NCI-H1417 treated with DMSO at 0.1 percent for 48 hours (cell line): Measurements from ENCODE around the gene TSSK2.
A peak's percentile ranks its signal among the peaks of the same experiment; 100 is the strongest.

Experiments used
- DNase-seq: peaks from one replicate; lab custom pipeline; 2025; lab: John Stamatoyannopoulos, UW

TSSK2 gene

GRCh38 chr22:19169002-19169946 lies 38.2 kb downstream of the TSSK2 start:
- DNase-seq: no peak

DNA sequence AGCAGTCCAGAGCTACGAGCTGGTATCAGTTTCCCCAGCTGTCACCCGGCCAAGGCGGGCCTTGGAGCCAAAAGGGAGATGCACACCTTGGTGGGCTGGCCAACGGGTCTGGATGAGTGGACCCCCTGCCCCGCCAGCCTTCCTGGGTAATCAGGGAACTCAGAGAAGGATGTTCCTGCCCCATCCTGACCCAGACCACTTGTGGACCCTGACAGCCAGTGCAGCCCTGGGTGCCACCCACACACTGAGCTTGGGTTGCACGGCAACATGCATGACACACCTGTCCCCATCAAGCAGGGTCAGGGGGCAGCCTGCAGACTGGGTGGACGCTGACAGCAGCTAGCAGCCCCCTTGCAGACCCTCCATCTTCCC lies 38.8 kb downstream of the TSSK2 start:
- DNase-seq: no peak

GRCh38 chr22:19172213-19173046 lies 41.3 kb downstream of the TSSK2 start:
- DNase-seq: no peak

- no peak for DNase-seq
Measured at GRCh38 chr22:19173047-19174035, 42.2 kb downstream of the TSSK2 start.

DNA sequence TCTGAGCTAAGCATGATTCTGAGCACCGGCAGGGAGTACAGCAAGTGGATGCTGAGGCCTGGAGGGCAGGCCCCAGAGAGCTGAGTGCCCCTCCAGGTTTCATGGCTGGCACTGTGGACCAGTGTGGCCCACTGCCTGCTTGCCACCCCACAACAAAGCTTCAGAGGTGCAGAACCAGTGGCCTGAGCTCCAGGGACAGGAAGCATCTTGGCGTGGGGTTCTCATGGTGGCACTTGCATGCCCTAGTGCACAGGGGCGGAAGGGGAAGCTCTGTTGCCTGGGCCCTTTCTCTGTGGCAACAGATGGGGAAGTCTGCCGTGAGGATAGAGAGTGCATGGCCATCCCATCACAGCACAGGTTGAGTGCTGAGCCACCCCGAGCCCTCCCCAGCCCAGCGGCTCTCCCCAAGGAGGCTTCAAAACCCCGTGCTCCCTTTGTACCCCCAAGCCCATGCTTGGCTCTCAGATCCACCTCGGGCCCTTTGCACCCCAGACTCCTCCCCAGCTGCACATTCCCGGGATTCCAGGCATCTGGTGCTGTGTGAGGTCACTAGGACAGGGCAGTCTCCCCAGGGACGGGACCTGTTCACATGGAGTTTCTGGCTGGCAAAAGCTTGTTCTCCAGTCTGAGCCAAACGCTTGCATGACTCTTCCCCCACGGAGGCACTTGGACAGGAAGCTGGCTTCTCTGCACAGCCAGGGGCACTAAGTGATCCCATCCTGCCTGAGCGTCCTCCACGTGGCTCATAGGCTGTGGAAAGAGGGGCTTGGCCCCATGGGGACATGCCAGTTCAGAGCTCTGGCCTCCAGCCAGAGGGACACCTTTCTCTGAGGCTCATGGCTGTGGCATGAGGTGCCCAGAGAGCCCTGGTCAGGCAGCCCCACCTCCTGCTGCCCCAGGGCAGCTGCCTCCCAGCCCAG lies 43.3 kb downstream of the TSSK2 start:
- DNase-seq: no peak

DNA sequence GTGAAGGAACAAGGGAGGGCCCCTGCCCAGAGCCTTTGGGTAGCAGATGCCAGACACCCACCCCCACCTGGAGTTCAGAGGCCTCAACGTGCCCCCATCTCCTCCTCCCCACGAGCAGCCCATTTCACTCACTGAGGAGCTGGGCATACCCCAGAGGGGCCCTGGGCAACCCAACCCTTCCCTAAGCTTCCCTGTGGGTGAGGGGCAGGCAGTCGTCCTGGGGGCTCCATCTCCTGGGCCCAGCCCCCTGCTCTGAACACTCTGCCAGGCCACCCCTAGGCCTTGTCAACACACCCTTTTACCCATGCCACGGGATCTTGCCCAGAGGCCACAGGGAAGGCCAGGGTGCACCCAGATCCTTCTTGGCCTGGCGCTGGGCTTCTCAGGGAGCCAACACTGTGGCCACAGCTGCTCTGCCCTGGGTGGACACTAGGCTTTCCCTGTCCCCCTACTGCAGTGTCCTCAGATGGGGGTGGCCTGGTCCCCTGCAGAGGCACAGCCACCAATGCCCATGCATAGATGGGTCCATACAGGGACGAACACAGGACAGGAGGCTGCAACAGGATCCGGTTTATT lies 44.0 kb downstream of the TSSK2 start:
- no peak for DNase-seq

DNA sequence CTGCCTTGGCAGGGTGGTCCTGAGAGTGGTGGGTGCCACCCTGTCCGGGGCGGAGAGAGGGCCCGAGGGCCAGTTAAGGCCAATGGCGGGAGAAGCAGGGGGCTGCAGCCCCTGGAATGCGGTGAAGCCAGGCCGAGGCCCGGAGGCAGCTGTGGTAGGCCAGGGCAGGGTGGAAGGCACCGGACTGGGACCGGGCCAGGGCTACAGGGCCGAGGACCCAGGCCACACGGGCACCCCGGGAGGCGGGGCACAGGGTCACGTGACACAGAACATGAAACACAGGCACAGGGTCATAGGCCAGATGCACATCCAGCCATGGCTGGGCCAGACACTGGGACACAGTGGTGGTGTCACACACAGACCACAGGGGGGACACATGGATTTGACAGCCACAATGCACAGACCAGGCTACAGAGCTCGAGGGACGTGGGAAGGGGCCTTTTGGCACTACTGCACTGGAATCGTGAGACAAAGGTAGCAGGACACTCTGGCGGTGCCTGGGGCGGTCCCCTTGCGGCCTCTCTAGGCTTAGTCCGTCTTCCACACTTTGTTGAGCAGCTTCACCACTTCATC lies 44.6 kb downstream of the TSSK2 start:
- no peak for DNase-seq

DNA sequence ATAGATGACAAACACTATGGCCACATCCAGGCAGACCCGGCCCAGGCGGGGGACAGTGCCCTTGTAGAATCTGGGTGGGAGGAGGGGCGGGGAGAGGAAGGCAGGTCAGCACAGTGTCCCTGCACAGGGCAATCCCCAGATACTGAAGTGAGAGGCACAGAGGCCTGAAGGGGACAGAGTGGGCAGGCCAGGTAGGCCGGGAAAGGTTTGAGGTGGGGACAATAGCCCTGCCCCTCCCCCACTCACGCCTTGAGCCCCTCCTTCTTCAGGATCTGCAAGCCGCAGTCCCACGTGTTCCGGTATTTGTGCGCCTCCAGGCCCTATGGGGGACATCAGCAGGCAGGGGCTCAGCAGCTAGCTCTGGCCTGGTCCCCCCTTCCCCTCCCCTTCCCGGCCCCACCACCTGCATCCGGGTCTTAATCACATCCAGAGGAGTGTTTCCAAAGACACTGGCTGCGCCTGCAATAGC lies 45.1 kb downstream of the TSSK2 start:
- no peak for DNase-seq

- no peak for DNase-seq
Measured at GRCh38 chr22:19176732-19177131, 45.6 kb downstream of the TSSK2 start.

DNA sequence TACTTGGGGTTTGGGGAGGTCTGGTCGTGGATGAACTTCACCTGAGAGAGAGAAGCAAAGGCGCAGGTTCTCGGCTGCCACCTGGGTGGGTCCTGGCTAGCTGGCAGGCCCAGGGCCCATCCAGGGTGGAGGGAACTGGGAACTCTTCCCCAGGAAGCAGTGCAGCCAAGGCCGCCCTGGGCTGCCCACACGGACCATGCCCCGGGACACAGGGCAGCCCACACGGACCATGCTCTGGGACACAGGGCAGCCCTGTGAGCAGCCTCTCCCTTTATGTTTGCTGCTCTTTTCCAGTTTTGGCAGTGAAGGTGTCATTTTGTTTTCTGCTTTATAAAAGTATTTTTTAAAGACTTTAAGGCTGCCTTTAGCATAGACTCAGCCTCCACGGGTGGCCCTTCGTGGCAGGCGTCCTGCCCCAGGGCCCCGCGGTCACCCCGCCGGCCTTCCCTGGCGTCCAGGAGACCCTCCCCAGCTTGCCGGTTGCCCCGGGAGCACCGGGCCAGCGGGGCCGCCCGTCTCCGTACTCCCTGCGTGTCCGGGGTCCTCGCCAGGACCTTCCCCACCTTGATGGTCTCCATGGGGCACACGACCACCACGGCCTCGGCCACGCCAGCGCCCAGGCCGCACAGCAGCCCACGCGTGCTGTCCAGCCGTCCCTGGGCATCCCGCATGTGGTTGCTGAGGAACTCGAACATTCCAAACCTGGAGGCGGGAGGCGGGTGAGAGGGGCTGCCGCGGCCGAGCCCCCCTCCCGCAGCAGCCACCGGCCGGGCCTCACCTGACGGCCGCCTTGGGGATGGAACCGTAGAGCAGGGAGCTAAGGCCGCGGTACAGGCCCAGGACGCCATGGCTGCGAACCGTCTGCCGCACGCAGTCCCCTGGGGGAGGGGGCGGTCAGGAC lies 46.3 kb downstream of the TSSK2 start:
- DNase-seq: no peak

GRCh38 chr22:19178065-19178656 lies 47.1 kb downstream of the TSSK2 start:
- no peak for DNase-seq

DNA sequence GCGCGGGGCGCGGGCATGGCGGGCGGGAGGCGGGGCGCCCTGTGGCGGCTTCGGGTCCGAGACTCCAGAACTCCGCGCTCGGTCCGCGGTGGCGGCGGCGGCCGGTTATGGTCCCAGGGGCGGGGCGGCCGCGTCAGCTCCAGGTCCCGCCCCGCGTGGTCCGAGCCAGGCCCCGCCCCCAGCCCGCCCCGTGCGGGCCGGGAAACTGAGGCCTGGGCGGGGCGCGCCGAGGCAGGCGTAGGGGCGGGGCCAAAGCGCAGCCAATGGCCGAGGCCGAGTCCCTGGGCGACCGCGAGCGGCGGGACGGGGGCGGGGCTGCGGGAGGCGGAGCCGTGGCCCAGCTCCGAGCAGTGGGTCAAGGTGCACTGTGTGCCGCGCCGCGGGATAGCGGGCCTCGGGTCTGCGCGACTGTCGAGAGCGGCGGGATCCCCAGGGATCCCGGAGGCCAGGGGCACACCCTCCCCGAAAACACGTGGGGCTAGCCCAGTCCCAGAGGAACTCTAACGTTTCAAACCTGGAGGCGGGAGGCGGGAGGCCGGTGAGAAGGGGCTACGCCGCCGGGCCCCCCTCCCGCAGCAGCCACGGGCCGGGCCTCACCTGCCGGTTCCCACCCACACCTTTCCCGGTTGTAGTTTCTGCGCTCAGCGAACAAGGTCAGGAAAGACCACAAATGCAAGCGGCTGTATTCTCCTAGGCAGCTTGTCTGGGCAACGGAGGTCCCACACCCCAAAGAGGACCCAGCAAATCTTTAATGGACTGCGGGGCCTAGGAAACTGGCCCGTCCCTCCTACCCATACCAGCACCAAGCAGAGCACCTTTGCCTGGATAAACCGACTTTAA lies 47.8 kb downstream of the TSSK2 start, which contains the start of gene SLC25A1:
TSS of gene SLC25A1 (minus strand) at position 80 of the 840 bp plus-strand sequence. CDS start at position 17, 63 bp downstream.
- peak; percentile 0 for DNase-seq

DNA sequence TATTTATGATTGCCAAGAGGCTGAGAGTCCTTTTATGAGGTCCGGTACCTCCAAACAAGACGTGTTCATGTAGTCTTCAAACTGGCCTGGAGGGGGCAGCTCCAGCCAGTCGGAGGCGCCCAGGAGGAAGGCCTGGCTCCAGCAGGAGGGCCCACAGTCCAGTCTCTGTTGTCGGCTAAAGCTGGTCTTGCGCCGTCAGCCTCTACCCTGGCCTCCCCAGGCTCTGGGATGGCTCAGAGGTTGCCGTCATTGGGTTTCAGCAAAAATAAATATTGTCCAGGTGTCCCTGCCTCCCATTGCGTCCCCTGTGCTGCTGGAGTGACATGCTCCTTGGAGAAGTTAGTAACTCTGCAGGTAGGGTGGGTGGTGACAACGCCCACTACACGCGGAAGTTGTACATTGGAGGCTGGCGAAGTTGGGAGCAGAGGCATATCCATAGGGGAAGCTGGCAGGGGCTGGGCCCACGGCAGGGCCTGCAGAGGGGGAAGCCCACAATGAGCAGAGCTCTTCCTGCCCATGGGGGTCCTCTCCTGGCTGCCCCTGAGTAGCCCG lies 48.5 kb downstream of the TSSK2 start:
- no peak for DNase-seq

GRCh38 chr22:19180234-19180633 lies 49.1 kb downstream of the TSSK2 start:
- DNase-seq: no peak

DNA sequence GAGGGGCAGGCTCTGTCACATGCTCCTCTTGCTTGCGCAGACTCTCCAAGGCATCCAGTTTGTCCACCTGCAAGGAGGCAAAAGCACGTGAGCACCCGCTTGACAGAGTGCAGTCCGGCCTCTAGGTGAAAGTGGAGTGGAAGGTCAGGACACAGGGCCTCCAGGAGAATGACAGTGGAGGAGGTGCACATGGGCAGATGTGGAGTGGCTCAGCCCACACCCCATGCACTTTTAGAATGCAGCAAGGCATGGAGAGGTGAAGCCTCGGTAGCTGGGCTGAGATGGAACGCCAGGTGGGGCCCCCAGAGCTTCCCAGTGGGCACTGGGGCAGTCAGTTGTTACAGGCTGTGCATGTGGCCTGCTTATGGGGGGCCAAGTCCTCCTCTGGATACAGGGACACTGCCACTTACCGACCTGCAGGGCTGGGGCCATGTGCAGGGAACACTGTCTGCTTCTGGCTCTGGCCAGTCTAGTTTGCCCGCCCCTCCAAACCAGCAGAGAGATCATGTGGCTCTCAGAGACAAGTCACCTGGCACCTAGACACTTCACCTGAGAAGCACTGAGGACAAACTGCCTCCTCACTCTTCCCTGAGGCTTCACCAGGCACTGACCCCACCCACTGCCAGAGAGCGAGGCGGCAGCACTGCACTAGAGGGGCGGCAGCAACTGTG lies 49.8 kb downstream of the TSSK2 start:
- DNase-seq: no peak

DNA sequence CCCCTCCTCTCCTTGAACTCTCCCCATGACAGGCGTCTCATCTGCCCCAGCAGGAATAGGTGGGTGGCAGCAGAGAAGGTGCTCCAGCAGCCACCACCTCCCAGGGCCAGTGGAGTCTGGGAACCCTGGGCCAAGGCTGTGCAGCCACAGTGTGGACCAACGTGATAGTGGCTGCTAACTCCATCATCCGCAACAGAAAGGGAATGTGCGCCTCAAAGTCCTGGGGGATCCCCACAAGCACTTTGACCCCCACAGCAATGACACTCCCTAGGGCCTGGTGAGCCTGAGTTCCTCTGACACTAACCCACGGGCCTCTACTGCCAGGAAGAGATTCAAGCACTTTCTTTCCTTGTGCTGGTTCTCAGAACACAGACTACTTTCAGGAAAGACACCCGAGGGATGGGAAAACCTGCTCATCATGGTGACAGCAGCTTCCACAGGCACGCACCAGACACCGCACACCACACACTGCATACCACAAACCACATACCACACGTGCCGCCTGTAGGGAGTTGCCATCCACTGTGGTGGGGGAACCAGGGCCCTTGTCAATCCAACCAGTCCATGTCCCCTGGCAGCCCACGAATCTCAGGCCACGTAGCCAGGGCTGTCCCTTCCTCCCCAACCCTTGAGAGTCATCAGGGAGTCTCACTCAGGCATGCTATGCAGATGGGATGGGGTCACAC lies 50.8 kb downstream of the TSSK2 start:
- DNase-seq: no peak
